Retinal pigment epithelial cell (primary cell): ENCODE measurements around the gene SGTA.

Experiments used
- DNase-seq: peaks from one replicate; pipeline ENCODE4 v3.0.0-alpha.2; 2010; ENCODE audit warnings: low read depth
- H3K4me3 ChIP-seq: 2 replicates; pipeline ENCODE4 v1.5.1; 2011; ENCODE audit warnings: mild to moderate bottlenecking, low read length, control low read depth, moderate library complexity
- CTCF ChIP-seq: conservative IDR thresholded peaks from 2 replicates; pipeline ENCODE4 v1.5.1; 2011; ENCODE audit warnings: low read depth, low read length, control low read depth, inconsistent platforms

The SGTA gene

GRCh38 chr19:2711875-2712205 lies 71.2 kb downstream of the SGTA start:
- TF ChIP-seq CTCF: no peak
- no peak for DNase-seq
- H3K4me3 ChIP-seq: no peak overlapping the region

- DNase-seq: no peak
- TF ChIP-seq CTCF: no peak
- no peak overlapping the region for H3K4me3 ChIP-seq
These were observed 71.8 kb downstream of the SGTA start for GRCh38 chr19:2711172-2711874.

- H3K4me3 ChIP-seq: no peak overlapping the region
- no peak for DNase-seq
- TF ChIP-seq CTCF: no peak
These were observed 76.8 kb downstream of the SGTA start for GRCh38 chr19:2706251-2706650.
